ENCODE data around the gene GABPB2. TPM values are rescaled to one million over a fixed set of nuclear protein-coding genes. Genes with fewer than 3 reads are reported as not detected.
A peak's percentile ranks its signal among the peaks of the same experiment; 100 is the strongest.

The GABPB2 gene
- total and polyA plus RNA-seq, 2 of the 13 experiments (the other 11 are each of a cell fraction or from before 2014, with no cell fraction given), result 0.09 TPM; not detected in 1

DNA sequence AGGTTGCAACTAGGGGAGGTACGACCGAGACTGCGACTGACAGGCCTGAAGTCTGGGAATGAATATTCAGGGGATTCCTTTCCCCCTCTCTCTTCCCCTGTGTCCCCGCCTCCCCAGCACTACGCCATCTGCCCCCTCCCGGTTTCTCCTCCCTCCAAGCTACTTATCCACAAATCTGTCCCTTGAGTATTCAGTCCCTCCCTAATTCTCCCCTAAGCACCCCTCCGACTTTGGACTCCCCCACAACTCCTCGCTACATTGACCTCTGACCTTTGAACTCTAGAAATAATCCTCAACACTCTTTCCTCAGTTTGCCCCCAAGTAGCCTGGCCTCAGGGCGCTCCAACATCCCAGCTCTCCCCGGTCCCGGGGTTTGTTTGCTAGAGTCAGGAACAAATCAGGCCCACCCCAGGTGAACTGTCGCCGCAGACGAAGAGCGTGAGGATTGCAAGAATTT is 94.7 kb downstream of the GABPB2 start (continued):
- no peak for TF ChIP-seq HNF4G (IDR thresholded peaks at IDR 0.05; ENCODE audit: borderline replicate concordance, low read depth, low read length)
- TF ChIP-seq HNF4G (CRISPR knock-in tag; IDR thresholded peaks at IDR 0.05; ENCODE audit: borderline replicate concordance, low read depth), result 0 out of 2 replicates have a peak, but pooled peaks have one; percentile 21
- peak; percentile 70 for TF ChIP-seq ZNF687 (CRISPR knock-in tag; IDR thresholded peaks at IDR 0.05)
- TF ChIP-seq PATZ1 (CRISPR knock-in tag; IDR thresholded peaks at IDR 0.05), result 0 out of 2 replicates have a peak, but pooled peaks have one; percentile 29
- no peak for TF ChIP-seq GATA4 (IDR thresholded peaks at IDR 0.05; ENCODE audit: borderline replicate concordance, low read depth)
- TF ChIP-seq NCOR1 (IDR thresholded peaks at IDR 0.05; ENCODE audit: borderline replicate concordance, low read length), result peak; percentile 31; the same call in 1 of the 2 replicates
- no peak for TF ChIP-seq ATF7 (IDR thresholded peaks at IDR 0.05)
- TF ChIP-seq ATF7 (CRISPR knock-in tag; IDR thresholded peaks at IDR 0.05), result peak; percentile 52; the same call in 1 of the 2 replicates
- TF ChIP-seq ZFP41 (CRISPR knock-in tag; IDR thresholded peaks at IDR 0.05; ENCODE audit: borderline replicate concordance), result 0 out of 2 replicates have a peak, but pooled peaks have one; percentile 60
- TF ChIP-seq KAT7 (CRISPR knock-in tag; IDR thresholded peaks at IDR 0.05; ENCODE audit: borderline replicate concordance), result no peak
- TF ChIP-seq, protein P1, sequence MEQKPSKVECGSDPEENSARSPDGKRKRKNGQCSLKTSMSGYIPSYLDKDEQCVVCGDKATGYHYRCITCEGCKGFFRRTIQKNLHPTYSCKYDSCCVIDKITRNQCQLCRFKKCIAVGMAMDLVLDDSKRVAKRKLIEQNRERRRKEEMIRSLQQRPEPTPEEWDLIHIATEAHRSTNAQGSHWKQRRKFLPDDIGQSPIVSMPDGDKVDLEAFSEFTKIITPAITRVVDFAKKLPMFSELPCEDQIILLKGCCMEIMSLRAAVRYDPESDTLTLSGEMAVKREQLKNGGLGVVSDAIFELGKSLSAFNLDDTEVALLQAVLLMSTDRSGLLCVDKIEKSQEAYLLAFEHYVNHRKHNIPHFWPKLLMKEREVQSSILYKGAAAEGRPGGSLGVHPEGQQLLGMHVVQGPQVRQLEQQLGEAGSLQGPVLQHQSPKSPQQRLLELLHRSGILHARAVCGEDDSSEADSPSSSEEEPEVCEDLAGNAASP (CRISPR knock-in tag; IDR thresholded peaks at IDR 0.05; ENCODE audit: borderline replicate concordance), result 0 out of 2 replicates have a peak, but pooled peaks have one; percentile 7
